Stomach (tissue), 4 donors: ENCODE measurements around the gene TUBB2A.

Experiments
- POLR2A ChIP-seq, 4 donors: fragments of 450-650 bp; IDR thresholded peaks; one replicate each; pipeline ENCODE4 v1.6.1; 2016; ENCODE audit warnings: antibody characterized with exemption in 4 of 4, control low read depth in 2 of 4, mild to moderate bottlenecking in 1 of 4, moderate library complexity in 1 of 4
- POLR2AphosphoS5 ChIP-seq, 3 donors: sonication (generic); formaldehyde crosslinking; IDR thresholded peaks; one replicate each; pipeline ENCODE4 v1.6.1; 2016; ENCODE audit warnings: antibody characterized with exemption in 3 of 3

DNA sequence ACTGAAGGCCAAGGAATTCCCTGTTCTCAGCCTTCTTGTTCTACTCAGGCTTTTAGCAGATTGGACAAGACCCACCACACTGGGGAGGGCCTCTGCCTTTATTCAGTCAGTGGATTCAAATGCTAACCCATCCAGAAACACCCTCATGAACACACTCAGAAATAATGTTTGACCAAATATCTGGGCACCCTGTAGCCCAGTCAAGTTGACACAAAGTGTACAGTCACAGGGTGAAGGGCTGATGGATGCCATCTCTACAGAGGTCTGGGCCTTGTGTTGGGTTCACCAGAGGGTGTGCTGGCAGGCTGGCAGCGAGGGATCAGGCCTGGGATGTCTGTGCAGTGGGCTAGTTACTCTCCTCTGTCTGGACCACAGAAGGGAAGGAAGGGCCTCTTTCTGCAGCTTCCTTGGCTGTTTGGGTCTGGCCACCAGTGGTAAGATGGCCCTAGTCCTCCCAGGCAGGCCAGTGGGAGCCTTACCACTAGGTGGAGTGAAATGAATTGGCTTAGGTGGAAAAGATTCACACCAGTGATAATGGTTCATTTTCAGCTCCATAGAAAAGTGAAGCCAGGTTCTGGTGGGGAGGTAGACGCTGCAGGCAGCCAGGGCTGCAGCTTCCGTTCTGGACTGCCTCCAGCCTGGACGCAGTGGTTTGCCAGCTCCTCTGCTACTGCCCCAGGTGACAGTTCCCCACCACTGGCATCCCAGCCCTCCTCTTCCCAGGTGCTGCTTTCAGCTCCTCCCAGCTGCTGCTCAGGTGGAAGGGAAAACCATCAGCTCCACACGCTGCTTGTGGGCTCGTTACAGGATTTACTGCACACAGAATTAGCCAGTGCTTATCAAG, 9.2 kb downstream of the TUBB2A start:
- no peak for TF ChIP-seq POLR2AphosphoS5 (IDR thresholded peaks at IDR 0.05)
- TF ChIP-seq POLR2A (IDR thresholded peaks at IDR 0.05): no peak
